GM12878 (cell line): ENCODE measurements around the gene C16orf92.

Experiments used
- BCL11A ChIP-seq: IDR thresholded peaks from 2 replicates; pipeline ENCODE4 v1.6.1; 2011; ENCODE audit warnings: low read depth, low read length
- CTCF ChIP-seq, 3 experiments: IDR thresholded peaks in 2 of 3; conservative IDR thresholded peaks in 1 of 3; 2 replicates each; pipeline ENCODE4 v1.5.1; 2011; ENCODE audit warnings: low read depth in 3 of 3, low read length in 3 of 3, mild to moderate bottlenecking in 3 of 3, control low read depth in 2 of 3, moderate library complexity in 2 of 3, inconsistent platforms in 1 of 3, mixed read lengths in 1 of 3; ENCODE audit not compliant: control insufficient read depth in 2 of 3, insufficient read depth in 1 of 3; ENCODE audit errors: extremely low read depth in 1 of 3
- MYC ChIP-seq: IDR thresholded peaks from 2 replicates; pipeline ENCODE4 v1.6.1; 2011; ENCODE audit warnings: mild to moderate bottlenecking, low read length, moderate library complexity, inconsistent platforms; ENCODE audit not compliant: insufficient read depth, insufficient replicate concordance, insufficient read length, severe bottlenecking
- POLR2A ChIP-seq: IDR thresholded peaks from 2 replicates; pipeline ENCODE4 v1.6.1; 2011; ENCODE audit warnings: low read depth, mild to moderate bottlenecking, low read length
- POLR2AphosphoS2 ChIP-seq: IDR thresholded peaks from 2 replicates; pipeline ENCODE4 v1.6.1; 2011; ENCODE audit warnings: low read depth, mild to moderate bottlenecking, low read length, improper control_type of control experiment, moderate library complexity

GRCh38 chr16:30033270-30033669 is 10.3 kb downstream of the C16orf92 start:
- TF ChIP-seq POLR2AphosphoS2 (no peak), CTCF (IDR thresholded peaks at IDR 0.05 in 2 of 3, conservative IDR thresholded peaks at IDR 0.05 in 1 of 3; ENCODE audit: control insufficient read depth in 2 of 3, extremely low read depth in 1 of 3, insufficient read depth in 1 of 3, low read depth in 3 of 3, low read length in 3 of 3) (no peak), POLR2A (no peak), MYC (no peak), BCL11A (no peak)
